CD4-positive, CD25-positive, alpha-beta regulatory T cell (primary cell): ENCODE data around the gene ZIC4. TPM values are rescaled to one million over a fixed set of nuclear protein-coding genes. Genes with fewer than 3 reads are reported as not detected.

Source experiments
- ATAC-seq, 2 donors: fragments of 150-1000 bp; cut with Tn5 transposase; one replicate each; pipeline ENCODE4 v1.10.0; 2021; ENCODE audit warnings: low read depth in 2 of 2, moderate number of reproducible peaks in 2 of 2, moderate library complexity in 1 of 2
- DNase-seq, 3 donors: peaks; one replicate each; pipeline versions ENCODE4 v3.0.0 to v3.0.0-alpha.2; 2012 to 2022; ENCODE audit warnings: mixed read lengths in 1 of 3
- H3K27ac ChIP-seq: one replicate; pipeline ENCODE4 v1.7.0; 2013; ENCODE audit warnings: mild to moderate bottlenecking, low read length; ENCODE audit not compliant: insufficient read depth, poor library complexity, severe bottlenecking
- H3K27me3 ChIP-seq: one replicate; pipeline ENCODE4 v1.7.0; 2013; ENCODE audit warnings: low read length; ENCODE audit not compliant: control insufficient read depth, insufficient read depth
- H3K36me3 ChIP-seq: one replicate; pipeline ENCODE4 v1.7.0; 2013; ENCODE audit warnings: mild to moderate bottlenecking, low read length, moderate library complexity; ENCODE audit not compliant: control insufficient read depth, insufficient read depth
- H3K4me1 ChIP-seq: 2 replicates; pipeline ENCODE4 v1.7.0; 2013; ENCODE audit warnings: mild to moderate bottlenecking, low read length; ENCODE audit not compliant: insufficient read depth, control insufficient read depth, poor library complexity, severe bottlenecking
- H3K4me3 ChIP-seq: one replicate; pipeline ENCODE4 v1.7.0; 2013; ENCODE audit warnings: low read depth, mild to moderate bottlenecking, low read length, moderate library complexity
- H3K9me3 ChIP-seq, 2 experiments: 1 replicate in 1 of 2; 2 replicates in 1 of 2; pipeline ENCODE4 v1.7.0; 2013; ENCODE audit warnings: low read length in 2 of 2, mild to moderate bottlenecking in 1 of 2, moderate library complexity in 1 of 2; ENCODE audit not compliant: control insufficient read depth in 2 of 2
- H3K27ac Mint-ChIP-seq, 3 donors: one replicate each; pipeline ENCODE4 v1.8.0; 2020 to 2022; ENCODE audit warnings: mild to moderate bottlenecking in 3 of 3, mixed read lengths in 3 of 3, moderate library complexity in 2 of 3
- H3K27me3 Mint-ChIP-seq: one replicate; pipeline ENCODE4 v1.8.0; 2022; ENCODE audit warnings: mild to moderate bottlenecking, mixed read lengths
- H3K36me3 Mint-ChIP-seq: one replicate; pipeline ENCODE4 v1.8.0; 2020; ENCODE audit warnings: mixed read lengths
- H3K4me1 Mint-ChIP-seq, 4 donors: one replicate each; pipeline ENCODE4 v1.8.0; 2020 to 2022; ENCODE audit warnings: mixed read lengths in 4 of 4, mild to moderate bottlenecking in 1 of 4
- H3K4me3 Mint-ChIP-seq, 4 donors: one replicate each; pipeline ENCODE4 v1.8.0; 2020 to 2022; ENCODE audit warnings: mild to moderate bottlenecking in 4 of 4, mixed read lengths in 4 of 4, moderate library complexity in 3 of 4
- H3K9me3 Mint-ChIP-seq, 7 donors: one replicate each; pipeline ENCODE4 v1.8.0; 2020 to 2022; ENCODE audit warnings: mixed read lengths in 7 of 7, mild to moderate bottlenecking in 3 of 7, moderate library complexity in 2 of 7
- polyA plus RNA-seq, 4 donors: library from polyadenylated mRNA; unstranded; fragments of 300-500 nt; fragmentation: Illumina TruSeq; gene quantifications; one replicate each; pipeline ENCODE4 v1.2.3, GENCODE V29; 2021
- total RNA-seq: library from RNA; stranded (reverse); gene quantifications from one replicate; pipeline ENCODE4 v1.2.3, GENCODE V29; 2022

The ZIC4 gene
- total and polyA plus RNA-seq, 5 donors from 2014 or later, result not detected

DNA sequence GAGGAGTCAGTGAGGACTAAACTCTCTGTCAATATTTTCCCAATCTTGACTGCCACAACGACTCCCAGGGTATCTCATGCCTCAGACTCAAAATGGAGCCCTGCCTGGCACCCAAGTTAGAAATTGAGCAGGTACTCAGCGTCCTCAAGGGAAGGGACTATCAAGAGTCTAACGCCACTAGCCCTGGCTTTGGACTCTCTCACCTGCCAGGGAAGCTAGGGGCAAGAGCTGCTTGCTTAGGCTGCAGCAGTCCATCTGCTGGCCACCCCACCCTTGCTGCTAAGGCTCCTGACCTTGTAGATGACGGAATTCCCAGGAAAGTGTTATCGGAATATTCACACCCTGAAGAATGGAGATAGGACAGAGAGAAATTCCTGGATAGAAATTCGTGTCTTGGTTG, 33.0 kb downstream of the ZIC4 start:
- Mint-ChIP-seq H3K27ac (no peak overlapping the region), H3K27me3 (peaks cover 77% of the 10 kb centered on the region), H3K4me3 (no peak overlapping the region), H3K36me3 (no peaks in the 10 kb centered on the region), H3K4me1 (no peaks in the 10 kb centered on the region), H3K9me3 (peaks cover 0 to 18% (median 3%) of the 10 kb centered on the region in 7 donors)
- Histone ChIP-seq H3K27ac (no peak overlapping the region), H3K4me3 (no peak overlapping the region), H3K36me3 (no peaks in the 10 kb centered on the region), H3K9me3 (peaks cover 0 to 6% of the 10 kb centered on the region in 2 experiments), H3K4me1 (no peaks in the 10 kb centered on the region), H3K27me3 (peaks cover 33% of the 10 kb centered on the region)
- ATAC-seq, result no peak
- no peak for DNase-seq

DNA sequence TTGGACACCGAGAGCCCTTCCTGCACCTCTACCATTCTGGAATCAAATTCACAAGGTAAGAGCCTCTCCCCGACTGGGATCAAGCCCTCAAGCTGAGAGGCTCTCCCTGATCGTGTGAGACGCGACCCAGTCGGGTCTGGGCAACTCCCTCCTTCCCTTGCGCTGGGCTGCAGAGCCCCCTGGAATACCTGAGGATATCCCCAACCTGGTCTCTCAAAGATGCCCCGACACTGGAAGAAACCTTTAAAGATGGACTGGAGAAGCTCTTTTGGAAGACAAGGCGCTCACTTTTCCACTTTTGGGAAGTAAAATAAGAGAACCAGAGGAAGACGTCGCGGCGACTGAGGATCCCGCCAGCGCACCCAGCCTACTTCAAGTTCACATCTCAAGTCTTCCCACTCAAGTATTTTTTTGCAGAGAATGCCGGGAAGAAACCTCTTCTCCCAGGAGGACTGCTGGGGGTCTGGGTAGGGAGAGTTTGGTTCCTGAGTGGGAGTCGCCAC, 33.8 kb downstream of the ZIC4 start:
- peaks cover 73% of the 10 kb centered on the region for H3K27me3 Mint-ChIP-seq
- H3K9me3 Mint-ChIP-seq, result peaks cover 0 to 17% (median 3%) of the 10 kb centered on the region in 7 donors
- DNase-seq (no peak), ATAC-seq (no peak)
- H3K4me1 Mint-ChIP-seq, result no peaks in the 10 kb centered on the region
- H3K4me1 ChIP-seq, result no peaks in the 10 kb centered on the region
- H3K27me3 ChIP-seq, result peaks cover 36% of the 10 kb centered on the region
- no peak overlapping the region for H3K4me3 Mint-ChIP-seq
- H3K9me3 ChIP-seq, result peaks cover 0 to 6% of the 10 kb centered on the region in 2 experiments
- H3K4me3 ChIP-seq, result no peak overlapping the region
- H3K36me3 ChIP-seq, result no peaks in the 10 kb centered on the region
- H3K27ac Mint-ChIP-seq, result no peak overlapping the region
- no peak overlapping the region for H3K27ac ChIP-seq
- no peaks in the 10 kb centered on the region for H3K36me3 Mint-ChIP-seq

DNA sequence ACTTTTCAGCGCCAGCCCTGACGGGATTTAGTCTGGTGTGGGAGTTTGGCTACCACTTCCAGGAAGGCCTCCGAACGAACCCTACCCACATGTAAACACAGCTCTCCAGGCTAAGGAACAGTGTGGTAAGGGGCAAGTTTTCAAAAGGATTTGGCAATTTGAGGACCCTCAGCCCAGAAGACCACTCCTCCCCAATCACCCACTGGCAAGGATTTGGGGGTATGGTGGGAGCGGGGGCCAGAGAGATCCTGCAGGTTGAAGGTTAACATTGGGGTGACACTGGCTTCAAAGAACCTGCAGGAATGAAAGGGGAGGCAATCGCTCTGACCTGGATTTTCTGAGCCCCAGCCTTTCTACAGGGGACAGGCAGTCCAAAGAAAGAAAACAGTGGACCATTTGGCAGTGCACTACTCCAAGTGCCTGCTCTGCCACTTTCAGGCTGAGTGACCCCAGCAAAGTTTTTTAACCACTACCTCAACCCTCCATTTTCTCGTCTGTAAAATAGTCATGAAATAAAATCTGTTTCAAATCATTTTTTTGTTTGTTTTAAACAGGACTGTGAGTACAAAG, 34.5 kb downstream of the ZIC4 start:
- peaks cover 73% of the 10 kb centered on the region for H3K27me3 Mint-ChIP-seq
- Histone ChIP-seq H3K4me3 (no peak overlapping the region), H3K36me3 (no peaks in the 10 kb centered on the region), H3K4me1 (no peaks in the 10 kb centered on the region), H3K27ac (no peak overlapping the region), H3K27me3 (peaks cover 32% of the 10 kb centered on the region), H3K9me3 (peaks cover 0 to 6% of the 10 kb centered on the region in 2 experiments)
- no peaks in the 10 kb centered on the region for H3K4me1 Mint-ChIP-seq
- H3K9me3 Mint-ChIP-seq, result peaks cover 0 to 16% (median 3%) of the 10 kb centered on the region in 7 donors
- no peak for ATAC-seq
- DNase-seq, result no peak
- no peak overlapping the region for H3K4me3 Mint-ChIP-seq
- H3K36me3 Mint-ChIP-seq, result no peaks in the 10 kb centered on the region
- H3K27ac Mint-ChIP-seq, result no peak overlapping the region

DNA sequence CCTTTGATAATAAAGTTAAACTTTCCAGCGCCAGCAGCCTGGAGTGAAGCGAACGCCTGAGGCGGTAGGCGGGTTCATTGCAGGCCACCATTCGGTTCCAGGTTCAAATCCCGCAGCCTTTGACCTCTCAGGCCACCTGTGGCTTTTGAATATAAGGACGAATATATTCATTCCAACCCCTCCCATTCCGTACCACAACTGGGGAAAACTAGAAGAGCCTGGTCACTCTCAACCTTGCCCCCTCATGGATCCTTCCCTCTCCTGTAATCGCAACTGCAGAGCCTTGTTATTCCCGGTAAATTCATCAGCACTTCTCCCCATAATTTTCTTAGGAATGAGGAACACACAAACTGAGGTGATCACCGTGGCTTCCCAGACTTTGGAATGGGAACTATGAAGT, 35.2 kb downstream of the ZIC4 start:
- peaks cover 32% of the 10 kb centered on the region for H3K27me3 ChIP-seq
- no peak overlapping the region for H3K27ac ChIP-seq
- H3K36me3 ChIP-seq, result no peaks in the 10 kb centered on the region
- H3K27ac Mint-ChIP-seq, result no peak overlapping the region
- peaks cover 74% of the 10 kb centered on the region for H3K27me3 Mint-ChIP-seq
- H3K4me3 ChIP-seq, result no peak overlapping the region
- no peaks in the 10 kb centered on the region for H3K4me1 ChIP-seq
- DNase-seq (no peak), ATAC-seq (no peak)
- peaks cover 0 to 16% (median 3%) of the 10 kb centered on the region in 7 donors for H3K9me3 Mint-ChIP-seq
- no peaks in the 10 kb centered on the region for H3K4me1 Mint-ChIP-seq
- H3K4me3 Mint-ChIP-seq, result no peak overlapping the region
- peaks cover 0 to 6% of the 10 kb centered on the region in 2 experiments for H3K9me3 ChIP-seq
- no peaks in the 10 kb centered on the region for H3K36me3 Mint-ChIP-seq

DNA sequence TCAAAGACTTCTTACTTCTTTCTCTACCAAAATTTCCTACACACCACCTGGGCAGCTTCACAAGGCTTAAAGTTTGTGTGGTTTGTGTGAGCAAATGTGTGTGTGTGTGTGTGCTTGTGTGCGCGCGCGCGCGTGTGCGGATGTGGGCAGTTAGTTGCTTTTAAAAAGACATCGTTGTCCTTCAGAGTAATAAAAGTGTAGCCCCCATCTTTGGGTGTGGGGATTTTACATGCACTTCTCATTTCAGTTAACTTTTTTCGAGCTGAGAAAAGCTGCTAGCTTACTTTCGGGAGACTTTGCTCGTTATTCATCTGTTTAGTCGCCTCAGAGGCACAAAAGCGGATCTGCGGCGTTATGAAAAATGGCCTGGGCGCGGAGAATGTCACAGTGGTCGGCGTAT, 36.0 kb downstream of the ZIC4 start:
- no peaks in the 10 kb centered on the region for H3K36me3 ChIP-seq
- H3K9me3 ChIP-seq, result peaks cover 0 to 6% of the 10 kb centered on the region in 2 experiments
- H3K36me3 Mint-ChIP-seq, result no peaks in the 10 kb centered on the region
- no peak overlapping the region for H3K4me3 ChIP-seq
- peaks cover 28% of the 10 kb centered on the region for H3K27me3 ChIP-seq
- H3K27me3 Mint-ChIP-seq, result peaks cover 79% of the 10 kb centered on the region
- DNase-seq (no peak), ATAC-seq (no peak)
- no peak overlapping the region for H3K4me3 Mint-ChIP-seq
- H3K4me1 ChIP-seq, result no peaks in the 10 kb centered on the region
- no peak overlapping the region for H3K27ac Mint-ChIP-seq
- peaks cover 0 to 16% (median 3%) of the 10 kb centered on the region in 7 donors for H3K9me3 Mint-ChIP-seq
- H3K4me1 Mint-ChIP-seq, result no peaks in the 10 kb centered on the region
- H3K27ac ChIP-seq, result no peak overlapping the region

DNA sequence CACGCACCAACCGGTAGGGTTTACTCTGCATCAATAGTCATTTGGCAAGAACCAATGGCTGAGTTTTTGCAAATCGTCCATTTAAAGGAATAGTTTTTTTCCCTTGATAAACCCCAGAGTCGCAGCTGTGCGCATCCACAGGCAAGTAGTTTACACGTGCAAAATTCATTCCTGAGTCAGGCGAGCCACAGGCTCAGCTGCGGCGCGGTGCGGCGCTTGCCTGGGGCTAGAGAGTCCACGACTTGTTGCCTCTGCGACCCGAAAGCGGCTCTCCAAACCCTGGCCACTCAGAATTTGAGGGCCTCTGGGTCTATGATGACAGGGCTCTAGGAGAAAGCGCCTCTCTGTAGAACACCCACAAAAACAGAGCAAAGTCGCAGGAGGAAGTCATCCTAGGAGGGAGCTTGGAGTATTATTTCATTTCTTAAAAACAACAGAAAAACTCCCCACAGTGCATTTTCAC, 36.7 kb downstream of the ZIC4 start:
- H3K36me3 ChIP-seq, result no peaks in the 10 kb centered on the region
- H3K36me3 Mint-ChIP-seq, result no peaks in the 10 kb centered on the region
- DNase-seq (no peak), ATAC-seq (no peak)
- H3K27ac ChIP-seq, result no peak overlapping the region
- H3K4me3 Mint-ChIP-seq, result no peak overlapping the region
- peaks cover 0 to 6% of the 10 kb centered on the region in 2 experiments for H3K9me3 ChIP-seq
- no peak overlapping the region for H3K4me3 ChIP-seq
- H3K4me1 ChIP-seq, result no peaks in the 10 kb centered on the region
- H3K27me3 ChIP-seq, result peaks cover 28% of the 10 kb centered on the region
- peaks cover 76% of the 10 kb centered on the region for H3K27me3 Mint-ChIP-seq
- H3K9me3 Mint-ChIP-seq, result peaks cover 0 to 17% (median 3%) of the 10 kb centered on the region in 7 donors
- H3K27ac Mint-ChIP-seq, result no peak overlapping the region
- H3K4me1 Mint-ChIP-seq, result no peaks in the 10 kb centered on the region

DNA sequence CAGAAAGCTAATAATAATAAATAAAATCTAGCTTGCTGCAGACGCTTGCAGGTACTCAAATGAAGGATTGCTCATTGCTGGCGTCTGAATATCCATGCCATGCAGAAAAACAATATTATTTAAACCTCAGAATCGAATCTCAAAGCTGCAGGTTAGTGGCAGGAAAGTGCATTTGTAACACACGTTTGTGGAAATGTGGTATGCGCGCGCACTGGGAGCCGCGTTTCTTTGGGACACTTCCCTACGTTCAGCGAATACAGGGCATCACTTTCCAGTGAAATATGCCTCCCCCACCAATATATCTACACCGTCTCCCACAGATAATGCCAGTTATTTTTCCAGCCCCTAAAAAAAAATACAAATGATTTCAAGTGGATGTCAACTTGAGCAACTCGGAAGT, 37.1 kb downstream of the ZIC4 start:
- Mint-ChIP-seq H3K27ac (no peak overlapping the region), H3K4me1 (no peaks in the 10 kb centered on the region), H3K27me3 (peaks cover 75% of the 10 kb centered on the region), H3K36me3 (no peaks in the 10 kb centered on the region), H3K9me3 (peaks cover 0 to 21% (median 0%) of the 10 kb centered on the region in 7 donors), H3K4me3 (no peak overlapping the region)
- Histone ChIP-seq H3K27ac (no peak overlapping the region), H3K4me1 (no peaks in the 10 kb centered on the region), H3K27me3 (peaks cover 30% of the 10 kb centered on the region), H3K36me3 (no peaks in the 10 kb centered on the region), H3K9me3 (peaks cover 0 to 6% of the 10 kb centered on the region in 2 experiments), H3K4me3 (no peak overlapping the region)
- ATAC-seq (no peak), DNase-seq (no peak)
